LNCaP clone FGC (cell line): ENCODE measurements around the gene TMEM14B.

Experiments used
- DNase-seq: peaks from one replicate; pipeline ENCODE4 v3.0.0-alpha.2; 2011; ENCODE audit warnings: low read depth
- H3K4me3 ChIP-seq: 2 replicates; pipeline ENCODE4 v1.5.1; 2011; ENCODE audit warnings: mild to moderate bottlenecking, low read depth, low read length, control low read depth
- TF ChIP-seq, protein P1 (sequence below): IDR thresholded peaks from 2 replicates; pipeline ENCODE4 v1.5.1; 2012; ENCODE audit warnings: mild to moderate bottlenecking; ENCODE audit not compliant: control insufficient read depth, insufficient read depth; ENCODE audit errors: extremely low read depth

Gene TMEM14B

GRCh38 chr6:10763006-10763405 is 15.4 kb downstream of the TMEM14B start:
- no peak overlapping the region for H3K4me3 ChIP-seq
- TF ChIP-seq, protein P1, sequence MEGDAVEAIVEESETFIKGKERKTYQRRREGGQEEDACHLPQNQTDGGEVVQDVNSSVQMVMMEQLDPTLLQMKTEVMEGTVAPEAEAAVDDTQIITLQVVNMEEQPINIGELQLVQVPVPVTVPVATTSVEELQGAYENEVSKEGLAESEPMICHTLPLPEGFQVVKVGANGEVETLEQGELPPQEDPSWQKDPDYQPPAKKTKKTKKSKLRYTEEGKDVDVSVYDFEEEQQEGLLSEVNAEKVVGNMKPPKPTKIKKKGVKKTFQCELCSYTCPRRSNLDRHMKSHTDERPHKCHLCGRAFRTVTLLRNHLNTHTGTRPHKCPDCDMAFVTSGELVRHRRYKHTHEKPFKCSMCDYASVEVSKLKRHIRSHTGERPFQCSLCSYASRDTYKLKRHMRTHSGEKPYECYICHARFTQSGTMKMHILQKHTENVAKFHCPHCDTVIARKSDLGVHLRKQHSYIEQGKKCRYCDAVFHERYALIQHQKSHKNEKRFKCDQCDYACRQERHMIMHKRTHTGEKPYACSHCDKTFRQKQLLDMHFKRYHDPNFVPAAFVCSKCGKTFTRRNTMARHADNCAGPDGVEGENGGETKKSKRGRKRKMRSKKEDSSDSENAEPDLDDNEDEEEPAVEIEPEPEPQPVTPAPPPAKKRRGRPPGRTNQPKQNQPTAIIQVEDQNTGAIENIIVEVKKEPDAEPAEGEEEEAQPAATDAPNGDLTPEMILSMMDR = no peak
- DNase-seq = no peak

GRCh38 chr6:10769419-10769818 is 21.8 kb downstream of the TMEM14B start:
- no peak overlapping the region for H3K4me3 ChIP-seq
- TF ChIP-seq, protein P1 = no peak
- DNase-seq = no peak

DNA sequence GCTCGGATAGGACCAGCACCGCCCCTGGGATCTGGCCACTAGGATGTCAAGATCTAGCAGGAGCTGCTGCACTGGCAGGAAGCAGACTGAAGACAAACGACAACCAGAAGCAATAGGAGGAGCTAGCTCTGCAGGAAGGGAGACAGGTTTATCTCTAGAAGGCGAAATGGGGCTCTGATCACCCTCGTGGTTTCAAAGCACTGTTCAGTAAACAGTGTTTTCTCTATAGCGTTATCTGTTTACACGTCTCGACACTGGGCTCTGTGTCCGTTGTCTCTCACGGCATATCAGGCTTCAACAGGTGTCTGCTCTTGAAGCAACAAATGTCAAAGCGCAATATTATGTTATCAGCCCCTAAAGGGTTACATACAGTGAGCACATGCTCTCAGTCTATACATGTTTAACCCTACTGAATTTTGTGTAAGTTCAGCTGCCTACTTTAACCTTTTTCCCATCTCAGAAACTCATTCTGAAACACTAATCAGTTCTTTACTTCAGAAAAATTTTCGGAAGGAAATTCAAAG is 23.8 kb downstream of the TMEM14B start:
- TF ChIP-seq, protein P1 = no peak
- no peak for DNase-seq
- no peak overlapping the region for H3K4me3 ChIP-seq

- H3K4me3 ChIP-seq = no peak overlapping the region
- TF ChIP-seq, protein P1 = no peak
- DNase-seq = no peak
These were observed 30.6 kb downstream of the TMEM14B start for GRCh38 chr6:10778230-10778629.

DNA sequence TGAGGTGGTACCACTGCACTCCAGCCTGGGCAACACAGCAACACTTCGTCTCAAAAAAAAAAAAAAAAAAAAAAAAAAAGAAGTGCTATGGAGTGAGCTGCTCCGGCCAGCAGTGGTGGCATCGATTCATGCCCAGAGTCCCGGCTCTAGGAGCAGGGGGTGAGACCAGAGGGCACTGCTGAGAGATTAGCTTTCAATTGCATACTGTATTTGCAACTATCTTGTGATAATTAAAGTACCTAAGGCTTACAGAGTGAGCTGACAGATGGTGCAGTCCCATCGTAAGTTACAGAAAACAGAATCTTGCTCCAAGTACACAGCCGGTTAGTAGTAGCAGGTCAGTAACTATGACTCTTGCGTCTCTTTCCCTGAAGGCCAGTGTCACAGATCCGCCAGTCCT is 31.5 kb downstream of the TMEM14B start:
- DNase-seq = no peak
- H3K4me3 ChIP-seq = no peak overlapping the region
- TF ChIP-seq, protein P1 = no peak

DNA sequence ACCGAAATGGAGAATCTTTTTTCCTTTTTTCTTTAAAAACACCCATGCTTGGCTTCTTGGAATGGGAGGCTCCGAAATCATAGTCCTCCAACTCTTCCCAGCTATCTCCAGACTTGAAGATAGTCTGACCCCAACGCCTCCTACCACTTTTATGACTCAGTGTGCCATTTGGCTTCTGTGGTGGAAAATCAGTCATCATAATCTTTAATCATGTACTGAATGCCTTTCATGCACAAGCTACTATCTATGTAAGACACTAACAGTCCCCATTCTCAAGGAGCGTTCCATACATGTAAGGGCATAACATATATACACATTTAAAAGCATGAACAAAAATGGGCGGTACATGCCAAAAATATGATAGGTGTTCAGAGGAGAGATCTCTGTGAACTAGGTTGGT is 44.1 kb downstream of the TMEM14B start:
- DNase-seq = no peak
- no peak overlapping the region for H3K4me3 ChIP-seq
- TF ChIP-seq, protein P1 = no peak

DNA sequence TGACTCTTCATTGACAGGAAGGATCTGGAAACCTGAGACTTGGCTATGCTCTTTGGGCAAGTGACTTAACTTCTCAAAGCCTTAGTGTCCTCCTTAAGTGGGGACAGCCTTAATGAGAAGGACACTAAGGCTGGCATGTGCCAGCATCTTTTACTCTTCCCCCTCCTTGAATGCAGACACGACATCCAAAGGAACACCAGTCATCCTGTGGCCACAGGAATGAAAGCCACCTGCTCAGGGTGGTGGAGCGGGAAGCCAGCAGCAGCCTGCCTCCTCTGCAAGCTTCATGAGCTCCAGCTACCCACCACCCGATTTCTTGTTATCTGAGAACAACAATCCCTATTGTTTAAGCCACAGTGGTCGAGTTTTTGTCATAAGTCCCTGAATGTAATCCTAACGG is 44.5 kb downstream of the TMEM14B start:
- TF ChIP-seq, protein P1 = no peak

More for the DNA sequence above, 44.5 kb downstream of the TMEM14B start:
- no peak overlapping the region for H3K4me3 ChIP-seq
- no peak for DNase-seq
